IPS DF 4.7 (cell line): ENCODE results near the gene MBD5.

Source experiments
- DNase-seq: peaks from one replicate; pipeline ENCODE4 v3.0.0-alpha.2; 2013; ENCODE audit warnings: low spot score; ENCODE audit errors: extremely low read depth

MBD5 gene

DNA sequence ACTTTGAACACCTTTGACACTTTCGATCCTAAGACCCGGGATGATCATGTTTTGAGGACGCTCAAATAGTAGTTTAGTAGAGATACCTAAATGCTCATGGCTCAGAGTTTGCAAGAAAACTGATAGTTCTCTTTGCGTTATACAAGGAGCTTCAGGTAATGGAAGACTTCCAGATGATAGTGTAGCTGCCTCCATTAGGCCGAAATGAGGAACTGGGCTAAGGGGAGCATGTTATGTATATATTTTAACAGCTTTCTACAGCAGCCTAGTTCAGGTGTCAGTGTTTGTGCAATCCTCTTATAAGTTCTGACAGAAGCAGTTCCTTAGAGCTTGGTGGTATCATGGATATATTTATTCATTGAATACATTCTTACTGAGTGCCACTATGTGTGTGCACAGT is 496.9 kb downstream of the MBD5 start:
- no peak for DNase-seq

DNA sequence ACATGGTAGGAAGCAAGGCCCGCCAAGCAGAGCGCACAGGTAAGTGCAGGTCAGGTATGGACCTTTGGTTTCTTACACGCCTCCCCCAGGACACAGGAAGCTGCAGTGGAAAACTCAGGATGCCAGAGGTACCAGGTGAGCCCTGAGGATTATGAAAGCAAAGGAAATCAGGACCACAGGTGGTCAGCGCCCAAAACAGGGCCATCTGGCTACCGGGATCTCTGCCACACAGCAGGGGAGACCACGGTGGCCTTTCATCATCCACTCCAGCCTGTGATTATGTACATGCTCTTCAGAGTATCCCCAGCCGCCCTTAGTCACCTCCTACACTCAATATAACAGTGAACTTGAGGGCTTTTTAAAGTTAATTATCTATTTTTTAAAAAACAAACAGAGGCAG is 498.1 kb downstream of the MBD5 start:
- DNase-seq: peak; percentile 41

DNA sequence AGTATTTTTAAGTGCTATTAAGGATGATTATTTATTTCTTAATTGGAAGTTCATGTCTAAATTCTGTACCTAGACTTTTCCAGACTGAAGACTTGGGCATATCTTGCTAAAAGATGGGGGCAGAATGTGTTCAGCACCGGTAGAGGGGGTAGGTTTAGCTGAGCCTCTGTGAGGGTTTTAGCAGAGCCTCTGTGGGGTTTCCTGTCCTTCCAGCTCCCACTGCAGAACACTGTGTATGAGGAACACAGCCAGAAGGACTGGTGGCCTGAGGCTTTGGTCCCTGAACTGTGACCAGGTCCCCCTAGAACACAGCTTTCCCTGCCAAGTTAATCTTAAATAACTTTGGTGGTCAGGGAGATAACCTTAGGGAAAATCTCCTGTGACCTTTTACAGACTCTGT is 500.3 kb downstream of the MBD5 start:
- DNase-seq: no peak

DNA sequence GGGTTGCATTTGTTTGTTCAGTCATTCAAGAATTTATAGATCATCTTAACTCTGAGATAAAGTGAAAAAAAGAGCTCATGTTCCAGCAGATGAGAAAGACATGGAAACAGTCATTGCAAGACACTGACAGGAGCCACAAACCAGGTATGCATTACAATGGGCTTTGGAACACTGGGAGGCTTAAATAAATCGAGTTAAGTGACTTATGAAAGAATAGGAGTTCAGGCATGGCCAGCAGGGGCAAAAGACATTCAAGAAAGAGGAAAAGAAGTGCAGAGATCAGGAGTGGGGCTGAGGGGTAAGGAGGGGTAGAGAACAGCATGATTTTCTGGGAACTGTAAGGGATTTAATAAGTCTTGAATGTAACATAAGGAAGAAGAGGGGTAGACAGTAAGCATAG is 502.4 kb downstream of the MBD5 start:
- no peak for DNase-seq

DNA sequence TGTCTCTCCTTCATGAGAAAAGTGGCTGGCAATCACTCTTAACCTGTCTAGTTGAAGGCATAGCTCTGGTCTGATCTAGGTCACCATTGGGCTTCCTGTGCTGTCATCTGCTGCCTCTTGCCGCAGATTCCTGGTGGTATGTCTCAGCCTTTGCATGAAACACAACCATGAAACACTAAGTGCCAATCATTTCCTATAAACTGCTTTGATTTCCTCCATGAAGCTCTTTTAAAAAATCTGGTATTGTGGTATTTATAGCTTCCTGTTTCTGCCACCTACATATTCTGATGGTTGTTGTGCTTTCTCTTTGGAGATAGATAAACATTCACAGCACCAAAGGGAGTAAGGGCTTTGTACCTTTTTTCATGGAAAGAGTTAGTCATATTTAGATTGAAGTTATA is 503.6 kb downstream of the MBD5 start:
- DNase-seq: no peak

DNA sequence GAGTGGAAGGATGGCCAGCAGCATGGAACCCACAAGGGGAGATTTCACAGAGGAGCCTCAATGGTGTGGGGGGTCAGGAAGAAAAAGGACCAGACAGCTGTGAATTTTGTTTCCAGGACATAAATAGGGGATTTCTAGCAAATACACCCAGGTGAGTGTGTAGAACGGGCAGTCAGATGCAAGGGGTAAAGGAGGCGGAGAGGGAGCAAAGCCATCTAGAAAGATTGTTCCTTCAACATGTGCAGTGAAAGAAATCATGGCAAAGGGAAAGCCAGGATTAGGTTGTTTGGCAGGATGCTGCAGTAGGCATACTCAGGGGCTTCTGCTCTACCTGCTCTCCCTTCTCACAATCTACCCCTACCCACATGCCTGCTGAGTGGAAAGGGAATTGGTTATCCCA is 504.2 kb downstream of the MBD5 start:
- no peak for DNase-seq

DNA sequence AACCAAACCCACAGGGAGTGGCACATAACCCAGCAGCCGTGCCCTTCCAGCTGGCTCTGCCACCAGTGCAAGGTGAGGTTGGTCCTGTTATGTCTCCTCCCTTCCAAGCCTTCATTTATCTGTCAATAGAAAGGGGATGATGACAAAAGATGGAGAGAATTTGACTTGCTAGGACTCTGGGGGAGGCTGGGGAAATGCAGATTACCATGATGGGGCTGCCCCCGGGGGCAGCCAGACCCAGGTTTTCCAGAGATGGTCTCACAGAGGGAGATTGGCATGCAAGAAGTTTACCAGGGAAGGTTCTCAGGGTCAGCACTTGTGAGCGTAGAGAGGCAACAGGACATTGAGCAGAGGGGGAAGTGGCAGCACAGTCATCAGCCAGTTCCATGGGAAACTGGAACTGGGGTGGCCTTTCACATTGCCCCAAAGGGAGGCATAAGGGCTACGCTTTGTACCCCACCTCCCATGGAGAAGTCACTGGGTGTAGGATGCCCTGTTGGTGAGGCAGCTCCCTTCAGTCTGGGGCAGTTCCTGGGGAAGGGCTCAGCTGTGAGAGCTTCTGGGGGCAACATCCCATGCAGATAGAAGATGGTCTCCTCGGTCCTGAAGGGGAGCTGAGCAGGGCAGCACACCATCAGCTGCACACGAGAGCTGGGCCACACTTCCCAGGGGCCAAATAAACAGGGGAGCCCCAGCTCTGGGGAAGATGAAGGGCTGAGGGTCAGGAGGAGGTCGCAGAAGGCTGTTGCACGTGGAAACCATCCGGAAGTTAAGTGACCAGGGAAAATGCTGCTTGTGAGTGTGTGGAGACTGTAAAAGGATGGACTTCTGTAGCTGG is 505.8 kb downstream of the MBD5 start:
- DNase-seq: no peak

DNA sequence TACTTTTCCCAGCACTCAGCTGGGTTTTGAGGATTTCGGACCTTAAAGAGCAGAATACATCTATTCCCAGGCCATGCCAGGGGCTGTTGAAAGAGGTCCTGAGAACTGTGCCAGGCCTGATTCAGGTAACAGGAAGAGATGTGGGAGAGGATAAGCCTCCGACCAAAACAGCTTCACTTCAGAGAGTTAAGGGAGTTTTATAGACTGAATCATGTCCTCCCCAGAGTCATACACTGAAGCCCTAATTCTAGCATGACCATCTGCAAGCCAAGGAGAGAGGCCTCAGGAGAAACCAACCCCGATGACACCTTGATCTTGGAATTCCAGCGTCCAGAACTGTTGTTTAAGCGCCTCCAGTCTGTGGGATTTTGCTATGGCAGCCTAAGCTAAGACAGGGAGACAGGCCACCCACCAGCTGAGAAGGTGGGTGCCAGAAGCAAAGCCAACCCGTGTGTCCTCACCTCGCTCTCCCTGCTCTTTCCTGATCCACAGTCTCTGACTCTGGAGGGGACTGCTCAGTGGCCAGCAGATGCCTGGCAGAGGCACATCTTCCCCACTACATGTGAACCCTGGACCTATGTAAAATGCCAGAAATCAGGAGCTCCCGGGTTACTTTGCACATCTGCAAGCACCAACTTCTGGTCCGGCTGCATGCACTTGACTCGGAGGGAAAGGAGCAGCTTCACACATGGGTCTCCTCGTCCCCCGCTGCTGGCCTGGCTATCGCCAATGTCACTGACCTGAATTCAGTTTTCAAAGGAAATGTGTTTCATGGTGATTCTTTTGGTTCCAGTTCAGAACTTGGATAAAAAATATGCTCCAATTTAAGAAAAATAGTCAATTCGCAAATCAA is 506.8 kb downstream of the MBD5 start:
- DNase-seq: no peak

DNA sequence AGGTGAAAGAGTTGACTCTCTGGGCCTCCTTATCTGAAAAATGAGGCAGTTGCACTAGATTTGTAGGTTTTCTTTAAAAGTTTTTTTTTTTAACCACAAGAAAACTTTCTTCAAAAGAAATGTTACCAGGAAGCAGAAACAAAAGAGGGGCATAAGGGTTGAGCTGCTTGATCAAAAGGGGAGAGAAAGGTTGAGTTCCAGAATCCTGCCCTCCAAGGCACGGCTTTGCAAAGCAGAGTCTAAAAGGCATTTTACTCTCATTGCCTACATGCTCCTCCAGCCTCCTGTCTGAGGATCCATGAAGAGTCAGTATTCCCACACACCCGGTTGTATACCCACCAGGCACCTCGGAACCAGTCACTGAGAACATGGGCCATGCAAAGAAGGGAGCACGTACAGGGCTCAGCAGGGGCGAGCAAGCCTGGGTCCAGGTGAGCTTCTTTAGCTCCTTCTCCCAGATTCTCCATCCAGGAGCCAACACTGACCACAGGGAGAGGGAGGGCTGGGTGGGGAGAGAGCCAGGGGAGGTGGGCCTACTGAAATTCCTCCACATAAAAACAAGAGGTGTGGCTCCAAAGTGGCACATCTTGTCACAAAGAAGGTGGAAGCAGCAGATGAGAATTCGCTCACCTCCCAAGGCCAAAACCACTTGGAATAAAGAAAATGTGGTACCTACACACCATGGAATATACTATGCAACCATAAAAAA is 507.6 kb downstream of the MBD5 start:
- no peak for DNase-seq

DNA sequence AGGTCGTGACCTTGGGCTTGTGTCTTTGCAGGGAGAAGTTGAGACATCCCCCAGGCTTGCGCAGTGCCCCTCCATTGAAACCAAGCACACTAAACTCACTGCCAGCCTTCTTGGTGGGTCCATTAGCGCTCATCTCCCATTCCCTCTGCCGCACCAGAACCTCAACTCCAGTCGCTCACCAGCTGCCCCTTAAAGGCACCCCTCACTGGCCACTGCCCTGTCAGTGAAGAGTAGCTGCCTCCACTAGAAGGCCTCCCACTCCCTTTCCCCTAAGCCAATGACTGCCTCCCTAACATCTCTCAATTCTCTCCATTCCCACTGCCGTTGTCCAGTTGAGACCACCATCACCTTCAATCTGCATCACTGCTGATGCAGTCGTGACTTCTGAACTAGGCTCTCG is 508.9 kb downstream of the MBD5 start:
- DNase-seq: no peak

DNA sequence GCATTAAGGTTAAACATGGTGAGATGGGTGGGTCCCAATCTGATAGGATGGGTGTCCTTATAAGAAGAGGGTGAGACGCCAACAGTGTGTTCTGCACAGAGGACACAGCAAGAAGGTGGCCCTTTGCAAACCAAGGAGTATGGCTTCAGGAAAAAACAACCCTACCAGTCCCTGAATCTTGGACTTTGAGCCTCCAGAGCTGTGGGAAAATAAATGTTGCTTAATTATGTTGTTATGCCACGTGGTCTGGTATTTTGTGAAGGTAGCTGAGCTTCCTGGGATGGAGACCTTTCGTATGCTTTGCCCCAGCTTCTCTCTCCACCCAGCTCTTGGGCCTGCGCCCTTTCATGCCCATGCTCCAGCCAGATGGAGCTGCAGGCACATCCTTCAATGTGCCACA is 509.5 kb downstream of the MBD5 start:
- DNase-seq: no peak

DNA sequence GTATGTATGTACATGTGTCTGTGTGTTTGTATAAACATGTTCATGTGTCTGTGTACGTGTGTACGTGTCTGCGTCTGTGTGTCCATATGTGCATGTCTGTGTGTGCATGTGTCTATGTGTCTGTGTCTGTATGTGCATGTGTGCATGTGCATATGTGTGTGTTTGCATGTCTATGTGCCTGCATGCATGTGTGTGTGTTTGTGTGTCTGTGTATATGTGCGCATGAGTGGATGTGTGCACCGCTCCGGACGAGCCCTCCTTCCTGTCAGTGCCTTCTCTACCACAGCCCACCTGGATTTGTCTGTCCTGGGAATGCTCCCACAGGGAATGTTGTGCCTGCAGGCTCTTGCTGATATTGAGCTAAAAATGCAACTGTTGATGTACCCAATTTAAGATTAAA is 510.3 kb downstream of the MBD5 start:
- no peak for DNase-seq

DNA sequence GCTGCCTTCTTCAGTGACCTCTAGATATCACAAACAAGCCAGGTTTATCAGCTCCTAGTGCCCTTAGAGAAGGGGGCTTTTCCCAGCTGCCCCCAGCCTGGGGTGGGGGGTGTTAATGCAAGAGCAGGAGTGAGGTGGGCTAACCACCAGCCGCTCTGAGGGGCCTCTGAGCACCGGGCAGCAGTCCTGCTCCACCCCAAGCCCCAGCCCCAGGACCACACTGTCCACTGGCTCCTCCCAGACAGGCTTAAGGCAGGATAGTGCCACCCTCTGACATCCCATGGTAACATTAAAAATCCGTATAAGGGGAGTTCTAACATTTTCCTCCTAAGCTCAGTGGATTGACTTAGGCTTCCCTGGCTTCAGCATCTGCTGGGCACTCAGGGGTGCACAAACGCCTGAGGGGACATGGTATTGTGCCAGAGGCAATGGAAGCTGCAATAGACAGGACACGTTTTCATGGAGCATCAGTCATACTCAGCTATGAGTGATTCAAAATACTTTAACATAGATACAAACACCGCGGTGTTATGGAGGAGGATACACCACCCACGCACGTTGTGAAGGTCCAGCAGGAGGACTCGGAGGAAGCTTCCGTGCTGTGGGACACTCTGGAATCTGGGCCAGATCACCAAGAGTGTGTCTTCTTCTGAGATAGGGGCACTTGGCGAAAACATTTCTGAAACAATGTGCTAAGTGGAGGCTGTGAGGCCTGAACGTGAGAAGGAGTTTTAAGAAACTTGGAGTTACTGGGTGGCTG is 511.0 kb downstream of the MBD5 start:
- no peak for DNase-seq

DNA sequence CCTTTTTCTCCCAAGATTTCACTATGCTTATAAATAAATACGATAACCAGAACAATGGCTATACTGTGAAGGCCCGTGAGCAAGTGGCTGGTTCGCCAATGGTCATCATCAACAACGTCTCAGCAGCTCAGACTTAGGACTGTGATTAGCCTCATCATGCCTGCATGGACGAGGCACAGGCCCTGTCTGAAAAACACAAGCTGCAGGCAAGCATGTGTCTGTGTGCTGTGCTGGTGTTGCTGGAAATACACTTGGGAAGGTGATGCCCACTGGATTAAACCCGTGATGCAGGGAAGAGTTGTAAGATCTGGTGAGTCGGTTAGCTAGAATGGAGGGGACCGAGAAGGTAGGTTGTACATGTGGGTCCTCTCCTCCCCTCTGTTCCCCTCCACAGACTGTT is 512.1 kb downstream of the MBD5 start:
- DNase-seq: no peak

DNA sequence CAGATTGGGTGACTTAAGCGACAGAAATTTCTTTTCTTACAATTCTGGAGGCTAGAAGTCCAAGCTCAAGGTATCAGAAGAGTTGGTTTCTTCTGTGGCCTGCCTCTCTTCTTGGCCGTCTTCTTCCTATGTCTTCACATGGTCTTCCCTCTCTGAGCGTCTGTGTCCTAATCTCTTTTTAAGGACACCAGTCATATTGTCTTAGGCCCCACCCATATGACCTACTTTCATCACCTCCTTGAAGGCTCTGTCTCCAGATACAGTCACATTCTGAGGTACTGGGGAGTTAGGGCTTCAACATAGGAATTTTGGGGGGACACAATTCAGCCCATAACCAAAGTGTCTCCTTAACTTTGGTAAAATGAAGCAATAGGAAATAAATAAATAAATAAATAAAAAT is 512.8 kb downstream of the MBD5 start:
- DNase-seq: no peak

DNA sequence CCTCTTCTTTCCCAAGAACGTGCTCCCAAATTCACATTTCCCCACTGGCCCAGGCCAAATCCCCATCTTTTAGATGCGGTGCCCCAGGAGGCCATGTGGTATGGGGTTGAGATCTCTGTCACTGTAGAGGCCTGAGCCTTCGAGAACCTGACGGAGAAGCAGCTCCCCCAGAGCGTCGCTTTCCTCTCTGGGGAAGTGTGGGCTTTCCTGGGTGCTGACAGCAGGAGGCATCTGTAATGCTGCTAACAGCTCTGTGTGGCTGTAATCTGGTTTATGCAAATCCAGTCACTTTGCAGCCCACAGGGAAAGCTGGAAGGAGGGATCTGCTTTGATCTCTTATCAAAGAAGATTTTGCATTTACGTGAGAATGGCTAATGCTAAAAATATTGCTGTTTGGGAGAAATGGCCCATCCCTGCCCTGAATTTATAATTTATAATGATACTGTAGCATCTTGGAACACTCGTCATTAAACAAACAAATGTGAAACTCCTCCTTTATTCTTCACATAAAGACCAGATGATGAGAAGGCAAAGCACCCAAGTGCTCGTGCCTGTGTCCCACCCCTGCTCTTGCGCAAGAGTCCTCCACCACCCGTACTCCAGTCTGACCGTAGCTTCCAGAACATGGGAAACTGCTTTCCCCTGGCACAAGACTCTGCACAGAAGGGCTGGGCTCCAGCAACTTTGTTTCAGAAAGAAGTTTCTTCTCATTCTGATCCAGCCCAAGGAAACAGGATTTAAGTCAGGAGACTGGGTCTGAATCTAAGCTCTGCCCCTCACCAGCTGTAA is 513.7 kb downstream of the MBD5 start:
- DNase-seq: no peak

DNA sequence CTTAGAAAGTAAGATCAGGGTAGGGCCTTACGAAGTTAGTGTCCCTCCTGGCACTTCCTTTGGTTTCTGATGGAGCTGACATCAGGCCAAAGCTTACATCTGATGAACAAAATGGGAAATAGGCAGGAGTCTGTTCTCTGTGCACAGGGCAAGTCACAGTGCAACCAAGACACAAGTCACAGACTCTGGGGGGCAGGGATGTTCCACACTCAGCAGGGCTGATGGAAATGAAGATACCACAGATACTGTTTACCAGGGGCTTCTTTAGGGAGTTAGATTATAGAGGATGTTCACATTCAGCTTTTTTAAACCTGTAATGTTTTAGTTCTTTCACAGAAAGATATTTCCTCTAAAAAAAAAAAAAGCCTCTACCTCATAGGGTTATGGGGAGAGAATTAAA is 517.5 kb downstream of the MBD5 start:
- DNase-seq: no peak

DNA sequence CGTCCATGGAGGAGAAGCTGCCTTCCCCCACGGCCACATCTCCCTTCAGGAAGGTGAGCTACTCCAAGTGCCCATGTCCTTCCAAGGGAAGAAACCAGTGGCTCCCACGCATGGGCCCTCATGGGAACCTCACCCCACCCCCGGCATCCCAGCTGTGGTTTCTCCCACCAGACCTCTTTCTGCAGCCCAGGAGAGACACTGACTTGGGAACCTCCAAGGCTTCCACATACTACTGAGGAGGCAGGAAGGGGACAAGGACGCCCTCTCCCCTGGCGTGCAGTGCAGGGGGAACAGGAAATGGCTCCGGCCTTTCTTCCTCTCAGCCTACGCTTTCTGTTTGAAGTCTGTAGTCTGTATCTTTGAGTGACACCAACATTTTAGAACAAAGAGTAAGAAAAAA is 519.1 kb downstream of the MBD5 start:
- DNase-seq: no peak

DNA sequence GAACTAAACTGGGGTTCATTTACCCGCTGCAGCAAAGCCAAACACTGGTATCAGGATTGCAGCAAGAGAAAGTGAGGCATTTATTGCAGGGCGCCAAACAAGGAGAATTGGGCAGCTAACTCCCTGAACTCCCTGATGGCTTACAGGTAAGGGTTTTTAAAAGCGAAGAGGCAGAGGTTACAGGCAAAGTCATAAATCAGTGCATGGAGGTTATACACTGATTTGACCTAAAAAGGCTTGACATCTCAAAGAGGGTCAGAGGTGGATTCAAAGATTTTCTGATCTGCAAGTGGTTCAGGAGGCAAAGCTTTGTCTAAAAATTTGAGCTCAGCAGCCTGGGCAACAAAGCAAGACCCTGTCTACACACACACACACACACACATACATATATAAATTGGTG is 520.9 kb downstream of the MBD5 start:
- no peak for DNase-seq

DNA sequence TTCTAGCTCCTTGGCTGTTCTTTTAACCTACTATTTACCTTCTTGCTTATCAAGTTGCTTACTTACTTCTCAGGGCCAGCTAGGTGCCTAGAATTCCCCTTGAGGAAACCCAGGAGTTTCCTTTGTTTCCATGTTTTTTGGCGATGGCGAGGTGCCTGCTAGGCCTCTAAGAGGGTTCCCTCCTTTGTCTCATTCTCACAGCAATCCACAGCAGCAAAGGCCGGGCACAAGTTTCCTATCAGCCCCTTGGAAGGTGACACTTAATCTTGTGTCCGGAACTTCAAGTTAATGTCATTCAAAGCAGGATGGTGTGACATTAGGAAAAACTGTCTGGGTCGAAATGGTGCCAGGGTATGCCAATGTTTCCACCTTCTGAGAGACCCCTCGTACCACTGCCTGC is 521.7 kb downstream of the MBD5 start:
- DNase-seq: no peak
